ENCODE results near the gene NEMP1. TPM values are rescaled to one million over a fixed set of nuclear protein-coding genes. Genes with fewer than 3 reads are reported as not detected.
"Not testable (repeated sequence)": the region's sequence is repeated elsewhere in the genome, so short reads cannot be mapped to it uniquely, and the experiment has no call there.

Gene NEMP1
- total and polyA plus RNA-seq, 12 donors: 1.1 to 6.3 (median 3.6) TPM

DNA sequence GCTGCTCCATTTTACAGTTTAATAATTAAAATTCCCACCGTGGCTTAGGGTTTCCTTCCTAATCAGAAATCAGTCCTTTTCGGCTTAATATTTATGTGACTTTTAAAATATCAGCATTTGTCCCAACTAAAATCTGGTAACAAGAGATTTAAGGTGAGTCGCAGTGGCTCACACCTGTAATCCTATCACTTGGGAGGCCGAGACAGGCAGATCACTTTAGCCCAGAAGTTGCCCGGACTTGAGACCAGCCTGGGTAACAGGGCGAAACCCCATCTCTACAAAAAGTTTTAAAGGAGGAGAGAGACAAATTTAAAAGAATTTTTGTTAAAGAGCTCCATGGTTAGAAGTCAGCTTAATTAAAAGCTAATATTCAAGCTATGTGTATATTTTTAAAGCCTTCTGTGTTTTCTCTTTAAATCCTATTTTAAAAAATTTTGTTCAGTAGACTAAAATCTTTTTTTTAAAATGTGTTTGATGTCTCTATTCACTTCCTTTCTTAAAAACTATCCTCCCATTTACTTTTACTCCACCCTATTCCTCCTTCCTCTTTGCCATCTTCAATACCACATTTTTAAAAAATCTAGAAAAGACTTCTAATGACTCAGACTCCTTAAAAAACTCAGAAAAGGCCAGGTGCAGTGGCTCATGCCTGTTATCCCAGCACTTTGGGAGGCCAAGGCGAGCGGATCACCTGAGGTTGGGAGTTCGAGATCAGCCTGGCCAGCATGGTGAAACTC is 58.4 kb downstream of the NEMP1 start:
- H3K27ac ChIP-seq: no peak overlapping the region
- H3K36me3 ChIP-seq: no peaks in the 10 kb centered on the region
- intact Hi-C loops (cut with DNase I): loop anchor here in 1 of 10 donors (10.0 kb wide), 1 partner anchor 95 kb away; the partner anchor contains the start of gene STAT6
- no peaks in the 10 kb centered on the region for H3K4me1 ChIP-seq
- TF ChIP-seq, protein P1, sequence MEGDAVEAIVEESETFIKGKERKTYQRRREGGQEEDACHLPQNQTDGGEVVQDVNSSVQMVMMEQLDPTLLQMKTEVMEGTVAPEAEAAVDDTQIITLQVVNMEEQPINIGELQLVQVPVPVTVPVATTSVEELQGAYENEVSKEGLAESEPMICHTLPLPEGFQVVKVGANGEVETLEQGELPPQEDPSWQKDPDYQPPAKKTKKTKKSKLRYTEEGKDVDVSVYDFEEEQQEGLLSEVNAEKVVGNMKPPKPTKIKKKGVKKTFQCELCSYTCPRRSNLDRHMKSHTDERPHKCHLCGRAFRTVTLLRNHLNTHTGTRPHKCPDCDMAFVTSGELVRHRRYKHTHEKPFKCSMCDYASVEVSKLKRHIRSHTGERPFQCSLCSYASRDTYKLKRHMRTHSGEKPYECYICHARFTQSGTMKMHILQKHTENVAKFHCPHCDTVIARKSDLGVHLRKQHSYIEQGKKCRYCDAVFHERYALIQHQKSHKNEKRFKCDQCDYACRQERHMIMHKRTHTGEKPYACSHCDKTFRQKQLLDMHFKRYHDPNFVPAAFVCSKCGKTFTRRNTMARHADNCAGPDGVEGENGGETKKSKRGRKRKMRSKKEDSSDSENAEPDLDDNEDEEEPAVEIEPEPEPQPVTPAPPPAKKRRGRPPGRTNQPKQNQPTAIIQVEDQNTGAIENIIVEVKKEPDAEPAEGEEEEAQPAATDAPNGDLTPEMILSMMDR (IDR thresholded peaks at IDR 0.05): no peak
- no peak for ATAC-seq
- H3K4me3 ChIP-seq: no peak overlapping the region
- peaks cover 0 to 22% (median 16%) of the 10 kb centered on the region in 7 donors for H3K27me3 ChIP-seq
- no peaks in the 10 kb centered on the region for H3K9me3 ChIP-seq
- DNase-seq: no peak
- WGBS, 2 donors: 91% methylated on average over 9 of the region's 9 CpGs

DNA sequence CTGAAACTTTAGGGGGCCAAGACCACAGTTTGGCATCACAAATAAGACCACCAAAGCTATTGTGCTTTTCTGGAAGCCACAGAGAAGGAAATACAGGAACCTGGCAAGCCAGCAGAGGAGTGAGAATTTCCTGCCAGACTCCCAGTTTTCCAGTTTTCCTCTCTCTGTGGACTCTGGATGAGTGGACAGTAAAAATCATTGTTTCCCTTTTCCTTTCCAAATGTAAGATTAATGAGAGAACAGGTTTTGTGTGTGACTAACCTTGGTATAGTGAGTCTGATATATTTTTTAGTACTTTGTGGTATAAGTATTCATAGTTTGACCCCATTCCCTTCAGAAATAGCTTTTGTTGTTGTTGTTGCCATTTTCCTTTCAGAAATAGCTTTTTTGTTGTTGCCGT is 59.7 kb downstream of the NEMP1 start:
- intact Hi-C loops (cut with DNase I): loop anchor here in 1 of 10 donors (10.0 kb wide), 1 partner anchor 96 kb away; the partner anchor contains the start of gene STAT6
- H3K27ac ChIP-seq: no peak overlapping the region
- WGBS, 2 donors: 70 to 81% methylated on average over 1 of the region's 1 CpG
- H3K27me3 ChIP-seq: peaks cover 0 to 32% (median 27%) of the 10 kb centered on the region in 7 donors
- no peaks in the 10 kb centered on the region for H3K4me1 ChIP-seq
- no peaks in the 10 kb centered on the region for H3K9me3 ChIP-seq
- TF ChIP-seq, protein P1 (IDR thresholded peaks at IDR 0.05): no peak
- H3K36me3 ChIP-seq: no peaks in the 10 kb centered on the region
- no peak for ATAC-seq
- no peak overlapping the region for H3K4me3 ChIP-seq
- DNase-seq: no peak

DNA sequence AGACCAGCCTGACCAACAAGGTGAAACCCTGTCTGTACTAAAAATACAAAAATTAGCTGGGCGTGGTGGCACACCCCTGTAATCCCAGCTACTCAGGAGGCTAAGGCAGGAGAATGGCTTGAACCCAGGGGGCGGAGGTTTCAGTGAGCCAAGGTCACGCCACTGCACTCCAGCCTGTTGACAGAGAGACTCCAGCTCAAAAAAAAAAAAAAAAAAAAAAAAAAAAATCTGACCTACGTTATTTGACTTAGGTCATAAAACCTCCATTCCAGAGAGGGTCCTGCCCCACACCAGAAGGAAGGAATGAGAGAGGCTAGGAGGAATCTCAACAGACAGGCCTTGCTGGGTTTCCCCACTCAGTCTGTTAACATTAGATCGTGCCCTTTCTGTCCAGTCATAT is 60.2 kb downstream of the NEMP1 start:
- WGBS, 2 donors: 83 to 86% methylated on average over 5 of the region's 5 CpGs
- H3K27me3 ChIP-seq: peaks cover 0 to 37% (median 32%) of the 10 kb centered on the region in 7 donors
- not testable (repeated sequence) for H3K36me3 ChIP-seq, H3K27ac ChIP-seq, H3K9me3 ChIP-seq, DNase-seq, H3K4me1 ChIP-seq, H3K4me3 ChIP-seq, ATAC-seq
- intact Hi-C loops (cut with DNase I): loop anchor here in 1 of 10 donors (10.0 kb wide), 1 partner anchor 96 kb away; the partner anchor contains the start of gene STAT6

DNA sequence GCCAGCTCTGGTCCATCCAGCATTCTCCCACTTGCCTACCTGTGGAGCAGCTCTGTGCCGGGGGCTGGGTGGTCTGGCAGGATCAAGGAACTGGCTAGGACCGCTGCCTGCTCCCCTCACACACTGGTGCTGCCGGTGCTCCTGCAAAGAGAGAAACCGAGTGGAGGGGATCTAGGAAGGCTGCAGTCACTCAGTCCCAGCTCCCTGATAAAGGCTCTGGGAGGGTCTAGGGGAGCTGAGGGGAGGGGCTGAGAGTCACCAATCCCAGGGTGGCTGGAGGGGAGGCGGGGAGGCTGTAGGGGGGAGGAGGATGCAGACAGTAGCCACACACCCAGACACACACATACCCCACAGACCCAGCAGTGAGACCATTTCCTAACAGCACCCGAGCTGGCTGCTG is 62.2 kb downstream of the NEMP1 start, which contains the start of gene TAC3:
Gene TAC3 (minus strand): TSS at position 182 of the 400 bp plus-strand sequence. CDS start 732 bp downstream, outside the sequence.
- H3K4me1 ChIP-seq: no peaks in the 10 kb centered on the region
- H3K4me3 ChIP-seq: no peak within 1 kb of the TSS
- intact Hi-C loops (cut with DNase I): loop anchor here in 1 of 10 donors (10.0 kb wide), 1 partner anchor 98 kb away; the partner anchor contains the start of gene STAT6
- ATAC-seq (no peak), DNase-seq (no peak)
- no peaks in the 10 kb centered on the region for H3K36me3 ChIP-seq
- 19 to 38% methylated on average over 6 of the region's 6 CpGs for WGBS, 2 donors
- H3K9me3 ChIP-seq: no peaks in the 10 kb centered on the region
- no peak within 1 kb of the TSS for H3K27ac ChIP-seq
- peaks cover 0 to 44% (median 34%) of the 10 kb centered on the region in 7 donors for H3K27me3 ChIP-seq
- TF ChIP-seq, protein P1 (IDR thresholded peaks at IDR 0.05): no peak
